OCI-LY7 (cell line): Measurements from ENCODE around the gene ELP1.

Experiments used
- CTCF ChIP-seq: fragments of 200-600 bp; sonication (generic); conservative IDR thresholded peaks from 2 replicates; pipeline ENCODE4 v1.5.1; 2014; ENCODE audit warnings: mild to moderate bottlenecking, antibody characterized with exemption, low read length, moderate library complexity, mixed read lengths
- EZH2phosphoT487 ChIP-seq: fragments of 200-600 bp; sonication (generic); IDR thresholded peaks from 2 replicates; pipeline ENCODE4 v1.6.1; 2018; ENCODE audit warnings: low read depth, borderline replicate concordance, mild to moderate bottlenecking, mixed run types, antibody characterized with exemption, low read length, moderate library complexity, mixed read lengths

- TF ChIP-seq CTCF = no peak
- no peak for TF ChIP-seq EZH2phosphoT487
Measured at GRCh38 chr9:108834959-108835665, 98.8 kb downstream of the ELP1 start.
